NT2/D1 (cell line): ENCODE data around the gene NTPCR.

Experiments used
- SUZ12 ChIP-seq: IDR thresholded peaks from 2 replicates; pipeline ENCODE4 v1.6.1; 2011; ENCODE audit not compliant: insufficient read length, insufficient read depth; ENCODE audit errors: extremely low read depth
- ZNF274 ChIP-seq: IDR thresholded peaks from 2 replicates; pipeline ENCODE4 v1.6.1; 2011; ENCODE audit warnings: mild to moderate bottlenecking, low read depth, low read length

- TF ChIP-seq SUZ12 (no peak), ZNF274 (no peak)
These were observed 18.0 kb downstream of the NTPCR start for GRCh38 chr1:232968391-232968790.
